Osteocyte (in vitro differentiated cells): ENCODE data around the gene EPHB1. TPM values are rescaled to one million over a fixed set of nuclear protein-coding genes. Genes with fewer than 3 reads are reported as not detected.
"Not testable (repeated sequence)": the region's sequence is repeated elsewhere in the genome, so short reads cannot be mapped to it uniquely, and the experiment has no call there.

Experiments used
- DNase-seq: peaks from one replicate; pipeline ENCODE4 v3.0.0; 2021; ENCODE audit warnings: mixed read lengths; ENCODE audit not compliant: unreplicated experiment; ENCODE audit errors: extremely low spot score
- H3K27ac Mint-ChIP-seq: one replicate; pipeline ENCODE4 v1.8.0; 2021; ENCODE audit warnings: mild to moderate bottlenecking, mixed read lengths; ENCODE audit not compliant: unreplicated experiment
- H3K27me3 Mint-ChIP-seq: one replicate; pipeline ENCODE4 v1.8.0; 2021; ENCODE audit warnings: mixed read lengths; ENCODE audit not compliant: unreplicated experiment
- H3K36me3 Mint-ChIP-seq: one replicate; pipeline ENCODE4 v1.8.0; 2021; ENCODE audit warnings: mixed read lengths; ENCODE audit not compliant: unreplicated experiment
- H3K4me1 Mint-ChIP-seq: one replicate; pipeline ENCODE4 v1.8.0; 2021; ENCODE audit warnings: mixed read lengths; ENCODE audit not compliant: unreplicated experiment
- H3K4me3 Mint-ChIP-seq: one replicate; pipeline ENCODE4 v1.8.0; 2021; ENCODE audit warnings: mild to moderate bottlenecking, moderate library complexity, mixed read lengths; ENCODE audit not compliant: unreplicated experiment
- H3K9me3 Mint-ChIP-seq: one replicate; pipeline ENCODE4 v1.8.0; 2021; ENCODE audit warnings: mixed read lengths; ENCODE audit not compliant: unreplicated experiment
- total RNA-seq: library from RNA; stranded (reverse); gene quantifications from 2 replicates; pipeline ENCODE4 v1.2.1, GENCODE V29; 2021
- TF ChIP-seq, protein P1 (sequence below): fragments of 200-600 bp; sonication (generic); IDR thresholded peaks from 2 replicates; pipeline ENCODE4 v1.5.0; 2021; ENCODE audit warnings: antibody characterized with exemption, mild to moderate bottlenecking, moderate library complexity

Gene EPHB1
- total RNA-seq, 1 donor from 2014 or later: 0.75 TPM

DNA sequence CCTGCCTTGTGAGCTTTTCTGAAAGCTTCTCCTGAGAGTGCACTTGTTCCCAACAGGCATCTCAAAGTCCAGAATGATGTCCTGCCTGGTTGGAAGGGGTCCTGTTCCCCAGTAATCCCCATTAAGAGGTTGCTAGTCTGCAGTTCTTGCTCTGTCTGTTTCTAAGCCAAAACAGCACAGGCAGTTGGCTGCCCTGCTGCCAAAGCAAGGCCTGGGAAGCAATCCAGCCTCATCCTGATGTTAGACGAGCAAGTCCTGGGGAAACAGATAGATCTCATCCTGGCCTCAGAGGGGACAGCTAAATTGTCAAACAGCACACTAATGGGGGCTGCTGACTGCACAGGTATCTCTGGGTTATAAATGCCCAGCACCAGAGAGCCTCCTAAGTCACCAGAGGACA, 198.0 kb downstream of the EPHB1 start:
- Mint-ChIP-seq H3K27ac (no peak overlapping the region), H3K4me1 (no peaks in the 10 kb centered on the region)
- TF ChIP-seq, protein P1, sequence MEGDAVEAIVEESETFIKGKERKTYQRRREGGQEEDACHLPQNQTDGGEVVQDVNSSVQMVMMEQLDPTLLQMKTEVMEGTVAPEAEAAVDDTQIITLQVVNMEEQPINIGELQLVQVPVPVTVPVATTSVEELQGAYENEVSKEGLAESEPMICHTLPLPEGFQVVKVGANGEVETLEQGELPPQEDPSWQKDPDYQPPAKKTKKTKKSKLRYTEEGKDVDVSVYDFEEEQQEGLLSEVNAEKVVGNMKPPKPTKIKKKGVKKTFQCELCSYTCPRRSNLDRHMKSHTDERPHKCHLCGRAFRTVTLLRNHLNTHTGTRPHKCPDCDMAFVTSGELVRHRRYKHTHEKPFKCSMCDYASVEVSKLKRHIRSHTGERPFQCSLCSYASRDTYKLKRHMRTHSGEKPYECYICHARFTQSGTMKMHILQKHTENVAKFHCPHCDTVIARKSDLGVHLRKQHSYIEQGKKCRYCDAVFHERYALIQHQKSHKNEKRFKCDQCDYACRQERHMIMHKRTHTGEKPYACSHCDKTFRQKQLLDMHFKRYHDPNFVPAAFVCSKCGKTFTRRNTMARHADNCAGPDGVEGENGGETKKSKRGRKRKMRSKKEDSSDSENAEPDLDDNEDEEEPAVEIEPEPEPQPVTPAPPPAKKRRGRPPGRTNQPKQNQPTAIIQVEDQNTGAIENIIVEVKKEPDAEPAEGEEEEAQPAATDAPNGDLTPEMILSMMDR: no peak

DNA sequence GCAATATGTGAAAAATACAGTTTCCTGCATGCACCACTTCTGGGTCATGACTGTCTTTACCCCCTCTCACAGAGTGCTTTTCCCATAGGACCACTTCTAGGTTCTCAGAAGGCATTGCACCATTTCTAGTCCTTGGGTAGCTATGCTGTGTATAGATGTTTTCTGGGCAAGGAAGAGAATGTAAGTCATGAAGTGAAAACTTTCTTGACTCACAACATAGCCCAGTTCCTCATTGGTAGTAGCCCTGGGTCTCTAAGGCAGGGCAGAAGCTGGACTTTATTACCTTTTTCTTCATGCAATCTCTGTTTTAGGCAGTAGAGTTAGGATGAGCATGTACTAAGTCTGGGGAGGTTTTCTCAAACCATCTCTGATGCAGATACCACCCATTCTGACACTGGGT, 203.1 kb downstream of the EPHB1 start:
- H3K9me3 Mint-ChIP-seq: no peaks in the 10 kb centered on the region
- H3K4me1 Mint-ChIP-seq: no peaks in the 10 kb centered on the region
- no peaks in the 10 kb centered on the region for H3K36me3 Mint-ChIP-seq
- TF ChIP-seq, protein P1: no peak
- H3K4me3 Mint-ChIP-seq: no peak overlapping the region
- DNase-seq: no peak
- H3K27ac Mint-ChIP-seq: no peak overlapping the region
- no peaks in the 10 kb centered on the region for H3K27me3 Mint-ChIP-seq

More for the DNA sequence above, 198.0 kb downstream of the EPHB1 start:
- H3K27me3 Mint-ChIP-seq: peaks cover 4% of the 10 kb centered on the region
- H3K36me3 Mint-ChIP-seq: no peaks in the 10 kb centered on the region
- H3K4me3 Mint-ChIP-seq: no peak overlapping the region
- DNase-seq: no peak
- H3K9me3 Mint-ChIP-seq: no peaks in the 10 kb centered on the region

DNA sequence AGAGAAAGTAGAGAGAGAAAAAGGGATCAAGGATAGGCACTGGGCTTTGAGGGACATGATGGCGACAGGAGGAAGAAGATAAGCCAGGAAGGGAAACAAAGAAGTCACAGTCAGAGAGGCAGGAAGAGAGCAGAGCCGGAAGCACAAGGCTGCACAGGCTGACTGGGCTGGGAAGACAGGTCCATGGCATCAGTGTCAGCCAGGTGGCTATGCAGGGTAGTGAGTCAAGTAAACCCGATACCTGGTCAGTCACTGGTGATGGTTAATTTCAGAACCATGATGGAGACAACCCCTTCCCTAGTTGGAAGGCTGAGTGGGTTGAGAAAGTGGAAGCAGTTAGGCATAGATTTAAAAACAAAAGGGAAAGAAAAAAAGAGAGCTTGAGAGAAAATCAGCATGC, 203.8 kb downstream of the EPHB1 start:
- Mint-ChIP-seq H3K27ac (no peak overlapping the region), H3K36me3 (no peaks in the 10 kb centered on the region), H3K9me3 (no peaks in the 10 kb centered on the region), H3K27me3 (no peaks in the 10 kb centered on the region), H3K4me3 (no peak overlapping the region), H3K4me1 (no peaks in the 10 kb centered on the region)
- TF ChIP-seq, protein P1: no peak
- no peak for DNase-seq

DNA sequence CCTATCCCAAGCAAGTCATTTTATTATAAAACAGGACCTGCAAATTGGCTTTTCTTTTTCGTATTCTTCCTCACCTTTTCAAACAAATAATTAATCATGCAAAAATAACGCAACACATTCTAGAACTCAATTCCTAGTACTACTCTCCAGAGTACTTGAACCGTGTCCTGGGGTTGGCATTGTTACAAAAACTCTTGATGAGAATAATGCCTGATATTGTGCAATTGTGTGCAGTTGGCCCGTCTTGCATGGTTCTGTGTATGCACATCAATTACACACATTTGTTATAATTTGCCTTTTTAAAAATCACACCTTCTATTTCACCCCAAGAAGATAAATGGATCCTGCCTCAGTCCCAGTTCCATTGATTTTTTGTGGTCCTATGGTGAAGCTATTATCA, 205.4 kb downstream of the EPHB1 start:
- TF ChIP-seq, protein P1: no peak
- no peaks in the 10 kb centered on the region for H3K27me3 Mint-ChIP-seq
- no peak overlapping the region for H3K4me3 Mint-ChIP-seq
- no peak overlapping the region for H3K27ac Mint-ChIP-seq
- H3K36me3 Mint-ChIP-seq: no peaks in the 10 kb centered on the region
- no peaks in the 10 kb centered on the region for H3K4me1 Mint-ChIP-seq
- DNase-seq: no peak
- no peaks in the 10 kb centered on the region for H3K9me3 Mint-ChIP-seq

DNA sequence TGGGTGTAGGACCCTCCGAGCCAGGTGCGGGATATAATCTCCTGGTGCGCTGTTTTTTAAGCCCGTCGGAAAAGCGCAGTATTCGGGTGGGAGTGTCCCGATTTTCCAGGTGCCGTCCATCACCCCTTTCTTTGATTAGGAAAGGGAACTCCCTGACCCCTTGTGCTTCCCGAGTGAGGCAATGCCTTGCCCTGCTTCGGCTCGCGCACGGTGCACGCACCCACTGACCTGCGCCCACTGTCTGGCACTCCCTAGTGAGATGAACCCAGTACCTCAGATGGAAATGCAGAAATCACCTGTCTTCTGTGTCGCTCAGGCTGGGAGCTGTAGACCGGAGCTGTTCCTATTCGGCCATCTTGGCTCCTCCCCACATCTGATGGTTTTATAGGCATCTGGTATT, 210.6 kb downstream of the EPHB1 start:
- H3K27ac Mint-ChIP-seq, H3K36me3 Mint-ChIP-seq, H3K4me3 Mint-ChIP-seq, H3K9me3 Mint-ChIP-seq, H3K4me1 Mint-ChIP-seq, DNase-seq, H3K27me3 Mint-ChIP-seq: not testable (repeated sequence)

DNA sequence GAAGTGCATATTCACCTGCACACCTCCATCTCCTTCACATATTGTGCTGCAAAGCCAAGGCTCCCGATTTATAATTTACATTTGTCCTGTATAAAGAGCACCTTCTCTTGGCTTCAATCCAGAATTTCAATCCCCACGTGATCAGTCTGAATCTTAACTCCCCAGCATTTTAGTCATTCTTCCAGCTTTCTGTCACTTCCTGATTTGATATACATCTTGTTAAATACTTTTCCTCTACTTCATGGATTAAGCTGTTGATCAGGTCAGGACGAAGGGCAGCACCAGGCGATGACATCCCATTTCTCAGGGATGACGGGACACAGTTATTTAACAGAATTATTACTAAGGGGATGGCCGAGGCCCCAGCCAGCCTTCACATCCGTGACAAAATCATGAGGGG, 212.5 kb downstream of the EPHB1 start:
- no peaks in the 10 kb centered on the region for H3K9me3 Mint-ChIP-seq
- no peaks in the 10 kb centered on the region for H3K4me1 Mint-ChIP-seq
- no peak overlapping the region for H3K27ac Mint-ChIP-seq
- TF ChIP-seq, protein P1: no peak
- no peak overlapping the region for H3K4me3 Mint-ChIP-seq
- DNase-seq: no peak
- no peaks in the 10 kb centered on the region for H3K27me3 Mint-ChIP-seq
- H3K36me3 Mint-ChIP-seq: no peaks in the 10 kb centered on the region
